Measurements from ENCODE around the gene EXOC2.

The EXOC2 gene

DNA sequence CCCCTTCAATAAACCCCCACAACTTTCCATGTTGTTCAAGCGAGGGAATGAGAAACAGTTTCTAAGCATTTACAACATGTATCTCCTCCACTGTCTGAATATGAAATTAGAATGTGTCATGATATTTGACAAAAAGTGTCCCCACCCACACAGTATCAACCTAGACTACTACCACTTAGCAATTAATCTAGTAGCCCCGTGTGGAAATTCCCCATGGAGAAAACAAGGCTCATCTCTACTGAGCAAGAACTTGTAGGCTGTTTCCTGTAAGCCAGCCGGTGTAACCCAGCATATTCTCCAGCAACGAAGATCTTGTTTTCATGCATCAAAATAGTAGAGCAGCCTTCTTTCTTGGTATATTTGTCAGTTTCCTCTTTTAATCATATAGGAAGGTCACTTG lies 186.4 kb downstream of the EXOC2 start:
- DNase-seq (no peak), ATAC-seq (ENCODE audit: insufficient read depth, low read depth) (no peak)
- Histone ChIP-seq H2AFZ (ENCODE audit: low read depth, low read length) (no peak overlapping the region), H3K4me3 (ENCODE audit: low read depth in 1 of 2, low read length in 2 of 2) (no peak overlapping the region), H3K9ac (ENCODE audit: low read depth, low read length) (no peak overlapping the region), H3K36me3 (ENCODE audit: insufficient read depth, low read length) (0 out of 2 replicates have a peak, but pooled peaks cover 4% of the 10 kb centered on the region), H3K79me2 (ENCODE audit: insufficient read depth, low read length) (no peaks in the 10 kb centered on the region), H3K27me3 (ENCODE audit: insufficient read depth, low read length, poor library complexity) (no peaks in the 10 kb centered on the region), H3K4me1 (ENCODE audit: insufficient read depth, low read length) (peaks cover 33% of the 10 kb centered on the region), H3K4me2 (ENCODE audit: insufficient read depth, low read length) (no peak overlapping the region), H3K9me3 (ENCODE audit: insufficient read depth, low read length, severe bottlenecking) (no peaks in the 10 kb centered on the region), H4K20me1 (ENCODE audit: insufficient read depth, low read length) (no peaks in the 10 kb centered on the region), H3K27ac (ENCODE audit: low read length) (no peak overlapping the region)
- TF ChIP-seq EZH2 (IDR thresholded peaks at IDR 0.05; ENCODE audit: borderline replicate concordance, low read depth, low read length, severe bottlenecking), result no peak
- TF ChIP-seq, protein P1, sequence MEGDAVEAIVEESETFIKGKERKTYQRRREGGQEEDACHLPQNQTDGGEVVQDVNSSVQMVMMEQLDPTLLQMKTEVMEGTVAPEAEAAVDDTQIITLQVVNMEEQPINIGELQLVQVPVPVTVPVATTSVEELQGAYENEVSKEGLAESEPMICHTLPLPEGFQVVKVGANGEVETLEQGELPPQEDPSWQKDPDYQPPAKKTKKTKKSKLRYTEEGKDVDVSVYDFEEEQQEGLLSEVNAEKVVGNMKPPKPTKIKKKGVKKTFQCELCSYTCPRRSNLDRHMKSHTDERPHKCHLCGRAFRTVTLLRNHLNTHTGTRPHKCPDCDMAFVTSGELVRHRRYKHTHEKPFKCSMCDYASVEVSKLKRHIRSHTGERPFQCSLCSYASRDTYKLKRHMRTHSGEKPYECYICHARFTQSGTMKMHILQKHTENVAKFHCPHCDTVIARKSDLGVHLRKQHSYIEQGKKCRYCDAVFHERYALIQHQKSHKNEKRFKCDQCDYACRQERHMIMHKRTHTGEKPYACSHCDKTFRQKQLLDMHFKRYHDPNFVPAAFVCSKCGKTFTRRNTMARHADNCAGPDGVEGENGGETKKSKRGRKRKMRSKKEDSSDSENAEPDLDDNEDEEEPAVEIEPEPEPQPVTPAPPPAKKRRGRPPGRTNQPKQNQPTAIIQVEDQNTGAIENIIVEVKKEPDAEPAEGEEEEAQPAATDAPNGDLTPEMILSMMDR (IDR thresholded peaks at IDR 0.05; ENCODE audit: borderline replicate concordance, extremely low read depth, low read length, poor library complexity, severe bottlenecking), result no peak

DNA sequence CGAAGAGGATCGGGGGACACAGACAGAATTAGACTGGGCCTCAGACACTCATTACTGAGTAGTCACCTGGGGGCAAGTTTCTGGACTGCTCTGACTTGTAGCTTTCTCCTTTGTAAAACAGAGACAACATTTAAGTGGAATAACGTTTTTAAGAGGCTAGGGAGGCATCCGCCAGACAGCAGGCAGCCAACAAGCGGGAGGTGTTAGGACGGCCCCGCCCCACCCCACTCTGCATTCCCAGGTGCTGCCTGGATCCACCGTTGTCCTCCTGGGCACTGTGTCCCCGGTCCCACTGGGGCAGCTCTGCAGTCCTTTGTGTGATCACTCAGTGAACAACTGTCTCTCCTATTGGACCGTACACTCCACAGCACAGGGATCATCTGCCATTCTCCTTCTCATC lies 187.6 kb downstream of the EXOC2 start:
- Histone ChIP-seq H3K9ac (ENCODE audit: low read depth, low read length) (no peak overlapping the region), H2AFZ (ENCODE audit: low read depth, low read length) (no peak overlapping the region), H3K27ac (ENCODE audit: low read length) (no peak overlapping the region), H3K27me3 (ENCODE audit: insufficient read depth, low read length, poor library complexity) (no peaks in the 10 kb centered on the region), H3K4me2 (ENCODE audit: insufficient read depth, low read length) (no peak overlapping the region), H3K79me2 (ENCODE audit: insufficient read depth, low read length) (no peaks in the 10 kb centered on the region), H4K20me1 (ENCODE audit: insufficient read depth, low read length) (no peaks in the 10 kb centered on the region), H3K4me3 (ENCODE audit: low read depth in 1 of 2, low read length in 2 of 2) (no peak overlapping the region), H3K9me3 (ENCODE audit: insufficient read depth, low read length, severe bottlenecking) (no peaks in the 10 kb centered on the region), H3K4me1 (ENCODE audit: insufficient read depth, low read length) (peaks cover 26% of the 10 kb centered on the region), H3K36me3 (ENCODE audit: insufficient read depth, low read length) (0 out of 2 replicates have a peak, but pooled peaks cover 4% of the 10 kb centered on the region)
- no peak for TF ChIP-seq EZH2 (IDR thresholded peaks at IDR 0.05; ENCODE audit: borderline replicate concordance, low read depth, low read length, severe bottlenecking)
- TF ChIP-seq, protein P1 (IDR thresholded peaks at IDR 0.05; ENCODE audit: borderline replicate concordance, extremely low read depth, low read length, poor library complexity, severe bottlenecking), result no peak
- DNase-seq (no peak), ATAC-seq (ENCODE audit: insufficient read depth, low read depth) (no peak)

DNA sequence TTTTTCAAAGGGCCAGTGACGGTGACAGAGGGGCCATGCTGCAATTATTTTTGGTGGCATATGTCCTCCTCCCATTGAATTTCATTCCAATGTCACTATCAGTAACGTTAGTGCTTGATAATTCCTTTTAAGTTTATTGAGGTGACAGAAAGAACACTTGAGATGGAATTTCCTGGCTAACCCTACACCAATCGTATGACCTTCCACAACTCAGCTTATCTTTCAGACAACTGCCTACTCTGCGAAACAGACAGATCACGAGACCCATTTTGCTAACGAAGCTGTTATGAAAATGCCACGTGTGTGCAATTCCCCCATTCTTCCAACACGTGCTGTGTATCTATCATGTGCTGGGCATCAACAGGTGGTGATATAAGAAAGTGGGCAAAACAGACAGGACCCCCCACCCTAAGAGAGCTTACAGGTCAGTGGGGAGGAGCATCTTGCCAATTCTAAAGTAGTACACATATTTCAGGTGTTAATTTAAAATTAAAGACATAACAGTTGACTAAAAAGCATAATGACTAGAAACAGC lies 188.4 kb downstream of the EXOC2 start:
- Histone ChIP-seq H3K9ac (ENCODE audit: low read depth, low read length) (no peak overlapping the region), H4K20me1 (ENCODE audit: insufficient read depth, low read length) (no peaks in the 10 kb centered on the region), H3K9me3 (ENCODE audit: insufficient read depth, low read length, severe bottlenecking) (no peaks in the 10 kb centered on the region), H3K4me2 (ENCODE audit: insufficient read depth, low read length) (no peak overlapping the region), H3K36me3 (ENCODE audit: insufficient read depth, low read length) (0 out of 2 replicates have a peak, but pooled peaks cover 4% of the 10 kb centered on the region), H2AFZ (ENCODE audit: low read depth, low read length) (no peak overlapping the region), H3K27ac (ENCODE audit: low read length) (no peak overlapping the region), H3K79me2 (ENCODE audit: insufficient read depth, low read length) (no peaks in the 10 kb centered on the region), H3K4me3 (ENCODE audit: low read depth in 1 of 2, low read length in 2 of 2) (no peak overlapping the region), H3K27me3 (ENCODE audit: insufficient read depth, low read length, poor library complexity) (no peaks in the 10 kb centered on the region), H3K4me1 (ENCODE audit: insufficient read depth, low read length) (peaks cover 26% of the 10 kb centered on the region)
- ATAC-seq (ENCODE audit: insufficient read depth, low read depth), result no peak
- TF ChIP-seq, protein P1 (IDR thresholded peaks at IDR 0.05; ENCODE audit: borderline replicate concordance, extremely low read depth, low read length, poor library complexity, severe bottlenecking), result no peak
- TF ChIP-seq EZH2 (IDR thresholded peaks at IDR 0.05; ENCODE audit: borderline replicate concordance, low read depth, low read length, severe bottlenecking), result no peak
- DNase-seq, result no peak
